ENCODE results near the gene ARID4A.

- TF ChIP-seq, protein P1, sequence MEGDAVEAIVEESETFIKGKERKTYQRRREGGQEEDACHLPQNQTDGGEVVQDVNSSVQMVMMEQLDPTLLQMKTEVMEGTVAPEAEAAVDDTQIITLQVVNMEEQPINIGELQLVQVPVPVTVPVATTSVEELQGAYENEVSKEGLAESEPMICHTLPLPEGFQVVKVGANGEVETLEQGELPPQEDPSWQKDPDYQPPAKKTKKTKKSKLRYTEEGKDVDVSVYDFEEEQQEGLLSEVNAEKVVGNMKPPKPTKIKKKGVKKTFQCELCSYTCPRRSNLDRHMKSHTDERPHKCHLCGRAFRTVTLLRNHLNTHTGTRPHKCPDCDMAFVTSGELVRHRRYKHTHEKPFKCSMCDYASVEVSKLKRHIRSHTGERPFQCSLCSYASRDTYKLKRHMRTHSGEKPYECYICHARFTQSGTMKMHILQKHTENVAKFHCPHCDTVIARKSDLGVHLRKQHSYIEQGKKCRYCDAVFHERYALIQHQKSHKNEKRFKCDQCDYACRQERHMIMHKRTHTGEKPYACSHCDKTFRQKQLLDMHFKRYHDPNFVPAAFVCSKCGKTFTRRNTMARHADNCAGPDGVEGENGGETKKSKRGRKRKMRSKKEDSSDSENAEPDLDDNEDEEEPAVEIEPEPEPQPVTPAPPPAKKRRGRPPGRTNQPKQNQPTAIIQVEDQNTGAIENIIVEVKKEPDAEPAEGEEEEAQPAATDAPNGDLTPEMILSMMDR (IDR thresholded peaks at IDR 0.05), result no peak
- TF ChIP-seq POLR2AphosphoS5 (IDR thresholded peaks at IDR 0.05), result no peak
- TF ChIP-seq POLR2A (IDR thresholded peaks at IDR 0.05), result no peak
Measured at GRCh38 chr14:58265401-58265800, 33.0 kb upstream of the ARID4A start.

Data from sigmoid colon (tissue), 4 donors.